ENCODE results near the gene RPS3A. TPM values are rescaled to one million over a fixed set of nuclear protein-coding genes. Genes with fewer than 3 reads are reported as not detected.
A peak's percentile ranks its signal among the peaks of the same experiment; 100 is the strongest.

RPS3A gene
- polyA plus RNA-seq, 1 experiment = 1,382 TPM

- Histone ChIP-seq H3K27me3 (ENCODE audit: control insufficient read depth, insufficient read depth, low read length) (no peaks in the 10 kb centered on the region), H3K4me3 (ENCODE audit: low read depth, low read length) (no peak overlapping the region), H3K36me3 (ENCODE audit: control insufficient read depth, insufficient read depth, low read length) (peaks cover 6% of the 10 kb centered on the region)
- ChIA-PET POLR2A (interaction anchor here (0.9 kb wide), 1 partner anchor 10 kb away, joined by 4 read pairs; no protein-coding TSS in a partner anchor), CTCF (interaction anchor here (0.8 kb wide), 1 partner anchor 252 kb away, joined by 3 read pairs; no protein-coding TSS in a partner anchor)
- no peak for TF ChIP-seq CTCF (IDR thresholded peaks at IDR 0.05; ENCODE audit: insufficient read depth, low read depth, low read length)
- no peak for DNase-seq (ENCODE audit: low read depth)
Observed at GRCh38 chr4:151110236-151110635, 10.8 kb downstream of the RPS3A start.

- DNase-seq (ENCODE audit: low read depth) = no peak
- Histone ChIP-seq H3K27me3 (ENCODE audit: control insufficient read depth, insufficient read depth, low read length) (no peaks in the 10 kb centered on the region), H3K36me3 (ENCODE audit: control insufficient read depth, insufficient read depth, low read length) (no peaks in the 10 kb centered on the region), H3K4me3 (ENCODE audit: low read depth, low read length) (no peak overlapping the region)
- CTCF ChIA-PET = interaction anchor here (1.5 kb wide), 1 partner anchor 248 kb away, joined by 5 read pairs; no protein-coding TSS in a partner anchor
- no peak for TF ChIP-seq CTCF (IDR thresholded peaks at IDR 0.05; ENCODE audit: insufficient read depth, low read depth, low read length)
- POLR2A ChIA-PET = no interaction called here
Observed at GRCh38 chr4:151114338-151114737, 14.9 kb downstream of the RPS3A start.

GRCh38 chr4:151114986-151115385, 15.6 kb downstream of the RPS3A start:
- no peak overlapping the region for H3K4me3 ChIP-seq (ENCODE audit: low read depth, low read length)
- no peaks in the 10 kb centered on the region for H3K36me3 ChIP-seq (ENCODE audit: control insufficient read depth, insufficient read depth, low read length)
- no peaks in the 10 kb centered on the region for H3K27me3 ChIP-seq (ENCODE audit: control insufficient read depth, insufficient read depth, low read length)
- DNase-seq (ENCODE audit: low read depth) = no peak
- CTCF ChIA-PET = interaction anchor here (1.5 kb wide), 1 partner anchor 248 kb away, joined by 5 read pairs; no protein-coding TSS in a partner anchor
- POLR2A ChIA-PET = no interaction called here
- TF ChIP-seq CTCF (IDR thresholded peaks at IDR 0.05; ENCODE audit: insufficient read depth, low read depth, low read length) = no peak

GRCh38 chr4:151117371-151117962, 18.0 kb downstream of the RPS3A start:
- peak; percentile 79 for TF ChIP-seq CTCF (IDR thresholded peaks at IDR 0.05; ENCODE audit: insufficient read depth, low read depth, low read length)
- CTCF ChIA-PET = interaction anchor here (0.7 to 2.6 kb wide), 29 partner anchors 10 to 1253 kb away, joined by 3 to 22 read pairs (median 3); partner anchors contain the start of gene PRSS48
- no peaks in the 10 kb centered on the region for H3K27me3 ChIP-seq (ENCODE audit: control insufficient read depth, insufficient read depth, low read length)
- DNase-seq (ENCODE audit: low read depth) = no peak
- no peak overlapping the region for H3K4me3 ChIP-seq (ENCODE audit: low read depth, low read length)
- POLR2A ChIA-PET = interaction anchor here (0.6 kb wide), 1 partner anchor 147 kb away, joined by 5 read pairs; no protein-coding TSS in a partner anchor
- no peaks in the 10 kb centered on the region for H3K36me3 ChIP-seq (ENCODE audit: control insufficient read depth, insufficient read depth, low read length)

GRCh38 chr4:151129796-151130195, 30.4 kb downstream of the RPS3A start:
- TF ChIP-seq CTCF (IDR thresholded peaks at IDR 0.05; ENCODE audit: insufficient read depth, low read depth, low read length) = no peak
- DNase-seq (ENCODE audit: low read depth) = no peak
- no peak overlapping the region for H3K4me3 ChIP-seq (ENCODE audit: low read depth, low read length)
- peaks cover 2% of the 10 kb centered on the region; the same call in 1 of the 2 replicates for H3K36me3 ChIP-seq (ENCODE audit: control insufficient read depth, insufficient read depth, low read length)
- H3K27me3 ChIP-seq (ENCODE audit: control insufficient read depth, insufficient read depth, low read length) = no peaks in the 10 kb centered on the region
- ChIA-PET POLR2A (no interaction called here), CTCF (interaction anchor here (2.4 kb wide), 1 partner anchor 13 kb away, joined by 11 read pairs; no protein-coding TSS in a partner anchor)
